ENCODE data around the gene PNPT1. TPM values are rescaled to one million over a fixed set of nuclear protein-coding genes. Genes with fewer than 3 reads are reported as not detected.

PNPT1 gene
- total and polyA plus RNA-seq, 2 of the 4 experiments (the other 2 are of a cell fraction) = 11.2 to 14.3 TPM

GRCh38 chr2:55715626-55716025 is 22.0 kb upstream of the PNPT1 start:
- no peak overlapping the region for H2BK15ac ChIP-seq (ENCODE audit: low read depth, low read length)
- no peak overlapping the region for H3K18ac ChIP-seq (ENCODE audit: low read depth, low read length)
- WGBS, 2 experiments (ENCODE audit: extremely low coverage in 2 of 2, insufficient read length in 1 of 2) = 93% methylated on average over 2 of the region's 4 CpGs; no CpG with 5 or more reads in 1 of the 2 experiments
- no peak overlapping the region for H2BK5ac ChIP-seq (ENCODE audit: low read depth, low read length, poor library complexity, severe bottlenecking)
- no peak overlapping the region for H3K27ac ChIP-seq (ENCODE audit: insufficient read depth, low read length)
- H2BK120ac ChIP-seq (ENCODE audit: low read depth, low read length) = no peak overlapping the region
- no peak overlapping the region for H4K91ac ChIP-seq (ENCODE audit: insufficient read depth, low read depth, low read length)
- no peak for DNase-seq
- BruUV-seq (replicated peaks) = no TSS peak
- no peak overlapping the region for H3K4me3 ChIP-seq (ENCODE audit: insufficient read depth, low read depth, low read length)
- H3K27me3 ChIP-seq (ENCODE audit: control insufficient read depth, insufficient read depth, low read length) = peaks cover 1% of the 10 kb centered on the region; the same call in 1 of the 2 replicates
- CTCF ChIA-PET = no interaction called here
- H4K8ac ChIP-seq (ENCODE audit: low read depth in 2 of 2, low read length in 2 of 2) = no peak overlapping the region
- no peak overlapping the region for H4K5ac ChIP-seq (ENCODE audit: low read depth, low read length)
- no peak overlapping the region for H3K23ac ChIP-seq (ENCODE audit: low read depth, low read length)
- no peak overlapping the region for H3K4me2 ChIP-seq (ENCODE audit: low read depth, low read length)
- no peak overlapping the region for H2AK9ac ChIP-seq (replicated peaks; ENCODE audit: low read depth, low read length, poor library complexity)
- no peak overlapping the region for H2AK5ac ChIP-seq (ENCODE audit: low read depth, low read length)
- no peak overlapping the region for H3K56ac ChIP-seq (ENCODE audit: extremely low read depth, insufficient read depth, low read length)
- H4K20me1 ChIP-seq (ENCODE audit: insufficient read depth, low read length) = no peaks in the 10 kb centered on the region
- POLR2A ChIA-PET (ENCODE audit: unreplicated experiment) = no interaction called here
- H3K9me1 ChIP-seq (ENCODE audit: insufficient read depth, low read length) = no peaks in the 10 kb centered on the region
- dilution Hi-C loops (cut with HindIII; ENCODE audit: low sequenced_read_pairs, unreplicated experiment) = loop anchor here (25.0 kb wide), 1 partner anchor 297 kb away; no protein-coding TSS in a partner anchor
- no peak overlapping the region for H3K4ac ChIP-seq (ENCODE audit: low read depth, low read length)
- no peaks in the 10 kb centered on the region for H3K9me3 ChIP-seq (ENCODE audit: control insufficient read depth, insufficient read depth, low read length)
- ATAC-seq (ENCODE audit: low read depth) = no peak
- H3K4me1 ChIP-seq (ENCODE audit: control insufficient read depth, insufficient read depth, low read length) = 0 out of 2 replicates have a peak, but pooled peaks cover 2% of the 10 kb centered on the region
- intact Hi-C loops (cut with micrococcal nuclease) = loop anchor here (10.0 kb wide), 1 partner anchor 149 kb away; no protein-coding TSS in a partner anchor
- no peaks in the 10 kb centered on the region for H3K79me1 ChIP-seq (ENCODE audit: low read depth in 1 of 2, low read length in 2 of 2)
- no peak overlapping the region for H2BK20ac ChIP-seq (ENCODE audit: low read depth, low read length)
- no peak overlapping the region for H2AFZ ChIP-seq (replicated peaks; ENCODE audit: low read length, poor library complexity)
- TF ChIP-seq CTCF (conservative IDR thresholded peaks at IDR 0.05; ENCODE audit: low read depth, low read length) (no peak), RFX5 (IDR thresholded peaks at IDR 0.05; ENCODE audit: low read depth, low read length) (no peak), ELK1 (IDR thresholded peaks at IDR 0.05; ENCODE audit: borderline replicate concordance, low read depth, low read length) (no peak), RCOR1 (IDR thresholded peaks at IDR 0.05; ENCODE audit: insufficient replicate concordance, low read length) (no peak), MAFK (IDR thresholded peaks at IDR 0.05; ENCODE audit: low read depth, low read length) (no peak), CEBPB (IDR thresholded peaks at IDR 0.05; ENCODE audit: low read depth, low read length) (no peak), MXI1 (IDR thresholded peaks at IDR 0.05; ENCODE audit: borderline replicate concordance, low read depth, low read length) (no peak)
- no peak overlapping the region for H3K9ac ChIP-seq (ENCODE audit: low read depth, low read length)
- in situ Hi-C loops (cut with MboI; ENCODE audit: low sequenced_read_pairs) = loop anchor here (10.0 to 25.0 kb wide), 2 partner anchors 419 to 1797 kb away; no protein-coding TSS in a partner anchor
- H3K36me3 ChIP-seq (ENCODE audit: control insufficient read depth, insufficient read depth, low read length) = no peaks in the 10 kb centered on the region
- no peak overlapping the region for H3K14ac ChIP-seq (replicated peaks; ENCODE audit: low read depth, low read length)

Measured in IMR-90 (cell line).